RWPE2 (cell line): Measurements from ENCODE around the gene SKAP1.
"Not testable (repeated sequence)": the region's sequence is repeated elsewhere in the genome, so short reads cannot be mapped to it uniquely, and the experiment has no call there.

Experiments used
- ATAC-seq: fragments of 200-7000 bp; cut with Tn5 transposase; 3 replicates; pipeline ENCODE4 v1.9.1; 2021; ENCODE audit warnings: low read depth
- DNase-seq: peaks from one replicate; pipeline ENCODE4 v3.0.0-alpha.2; 2020; ENCODE audit warnings: low spot score
- H3K27ac ChIP-seq: fragments of 450-650 bp; 2 replicates; pipeline ENCODE4 v1.5.1; 2017; ENCODE audit warnings: mild to moderate bottlenecking; ENCODE audit not compliant: poor library complexity, severe bottlenecking
- H3K27me3 ChIP-seq: fragments of 250-450 bp; sonication (Bioruptor Pico); 2 replicates; pipeline ENCODE4 v1.5.1; 2021; ENCODE audit warnings: mild to moderate bottlenecking, moderate library complexity; ENCODE audit not compliant: insufficient read depth, poor library complexity, severe bottlenecking
- H3K36me3 ChIP-seq: fragments of 250-450 bp; sonication (Bioruptor Pico); 2 replicates; pipeline ENCODE4 v1.5.1; 2020; ENCODE audit warnings: low read depth, mild to moderate bottlenecking, moderate library complexity
- H3K4me1 ChIP-seq: fragments of 250-450 bp; sonication (Bioruptor Pico); 2 replicates; pipeline ENCODE4 v1.5.1; 2021; ENCODE audit warnings: mild to moderate bottlenecking, moderate library complexity; ENCODE audit not compliant: insufficient read depth, poor library complexity, severe bottlenecking
- H3K4me3 ChIP-seq: fragments of 250-450 bp; sonication (Bioruptor Pico); 2 replicates; pipeline ENCODE4 v1.5.1; 2021; ENCODE audit warnings: mild to moderate bottlenecking, moderate library complexity; ENCODE audit not compliant: severe bottlenecking
- H3K9me3 ChIP-seq: fragments of 250-450 bp; sonication (Bioruptor Pico); 2 replicates; pipeline ENCODE4 v1.5.1; 2021; ENCODE audit warnings: mild to moderate bottlenecking, moderate library complexity; ENCODE audit not compliant: severe bottlenecking
- CTCF ChIP-seq: fragments of 450-650 bp; IDR thresholded peaks from one replicate; pipeline ENCODE4 v1.5.1; 2017; ENCODE audit warnings: mild to moderate bottlenecking, moderate library complexity; ENCODE audit not compliant: poor library complexity, severe bottlenecking

Gene SKAP1

GRCh38 chr17:48191362-48191761, 238.7 kb downstream of the SKAP1 start:
- peaks cover 6% of the 10 kb centered on the region for H3K4me1 ChIP-seq
- no peak overlapping the region for H3K27ac ChIP-seq
- DNase-seq (no peak), ATAC-seq (no peak)
- TF ChIP-seq CTCF, result no peak
- no peaks in the 10 kb centered on the region for H3K9me3 ChIP-seq
- no peak overlapping the region for H3K4me3 ChIP-seq
- no peaks in the 10 kb centered on the region for H3K27me3 ChIP-seq
- H3K36me3 ChIP-seq, result no peaks in the 10 kb centered on the region

- peaks cover 6% of the 10 kb centered on the region for H3K4me1 ChIP-seq
- no peak overlapping the region for H3K4me3 ChIP-seq
- no peak for ATAC-seq
- no peaks in the 10 kb centered on the region for H3K27me3 ChIP-seq
- H3K36me3 ChIP-seq, result no peaks in the 10 kb centered on the region
- no peak for DNase-seq
- TF ChIP-seq CTCF, result no peak
- no peaks in the 10 kb centered on the region for H3K9me3 ChIP-seq
- H3K27ac ChIP-seq, result no peak overlapping the region
Measured at GRCh38 chr17:48190871-48191270, 239.1 kb downstream of the SKAP1 start.

DNA sequence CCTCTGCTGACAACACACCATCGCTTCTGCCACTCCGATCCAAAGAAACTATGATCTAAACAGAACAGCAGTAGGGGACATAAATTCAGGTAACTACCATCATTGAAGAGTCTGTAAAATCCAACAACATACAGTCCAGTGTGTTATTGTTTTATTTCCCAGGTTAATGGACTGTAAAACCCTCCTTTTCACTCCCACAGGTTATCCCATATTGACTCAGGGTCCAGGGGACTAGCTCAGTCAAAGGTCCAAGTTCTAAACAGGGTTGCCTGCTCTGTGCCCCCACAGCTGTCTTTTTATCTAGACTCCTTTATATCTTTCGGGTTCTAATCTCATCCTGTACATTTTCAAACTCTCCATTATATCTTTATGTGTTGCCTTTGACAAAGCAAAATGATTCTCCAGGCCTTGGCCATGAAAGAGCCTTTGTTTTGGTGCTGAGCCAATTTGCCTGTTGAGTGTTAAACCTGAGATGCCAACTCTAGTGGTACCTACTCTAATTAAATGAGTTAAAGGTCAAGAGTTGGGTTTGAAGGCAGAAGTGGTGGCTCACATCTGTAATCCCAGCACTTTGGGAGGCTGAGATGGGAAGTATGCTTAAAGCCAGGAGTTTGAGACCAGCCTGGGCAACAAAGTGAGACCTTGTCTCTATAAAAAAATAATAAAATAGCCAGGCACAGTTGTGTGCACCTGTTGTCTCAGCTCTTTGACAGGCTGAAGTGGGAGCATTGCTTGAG, 242.0 kb downstream of the SKAP1 start:
- Histone ChIP-seq H3K27me3 (no peaks in the 10 kb centered on the region), H3K27ac (no peak overlapping the region), H3K4me3 (no peak overlapping the region), H3K36me3 (no peaks in the 10 kb centered on the region), H3K9me3 (no peaks in the 10 kb centered on the region), H3K4me1 (no peaks in the 10 kb centered on the region)
- no peak for DNase-seq
- ATAC-seq, result no peak
- no peak for TF ChIP-seq CTCF

- not testable (repeated sequence) for H3K4me1 ChIP-seq, H3K27me3 ChIP-seq, H3K9me3 ChIP-seq, DNase-seq, H3K36me3 ChIP-seq, ATAC-seq, H3K4me3 ChIP-seq, H3K27ac ChIP-seq
Measured at GRCh38 chr17:48186317-48186716, 243.7 kb downstream of the SKAP1 start.

GRCh38 chr17:48184721-48185120, 245.3 kb downstream of the SKAP1 start:
- DNase-seq (no peak), ATAC-seq (no peak)
- Histone ChIP-seq H3K27ac (no peak overlapping the region), H3K4me1 (no peaks in the 10 kb centered on the region), H3K27me3 (peaks cover 9% of the 10 kb centered on the region), H3K36me3 (no peaks in the 10 kb centered on the region), H3K4me3 (no peak overlapping the region), H3K9me3 (no peaks in the 10 kb centered on the region)
- no peak for TF ChIP-seq CTCF
